Left forelimb (tissue), 1 donor: ENCODE data around the gene FOCAD.

Experiments used
- DNase-seq: peaks from one replicate; pipeline ENCODE4 v3.0.0-alpha.2; 2018; ENCODE audit warnings: low spot score

The FOCAD gene

GRCh38 chr9:20880271-20880670 is 196.2 kb downstream of the FOCAD start:
- no peak for DNase-seq

- DNase-seq = no peak
These were observed 196.6 kb downstream of the FOCAD start for GRCh38 chr9:20880675-20881074.

- DNase-seq = no peak
These were observed 201.0 kb downstream of the FOCAD start for GRCh38 chr9:20884985-20885593.

GRCh38 chr9:20898885-20899554 is 215.0 kb downstream of the FOCAD start:
- DNase-seq = no peak

GRCh38 chr9:20903212-20903611 is 219.2 kb downstream of the FOCAD start:
- DNase-seq = no peak

- no peak for DNase-seq
These were observed 220.9 kb downstream of the FOCAD start for GRCh38 chr9:20904995-20905394.

GRCh38 chr9:20906326-20906725 is 222.3 kb downstream of the FOCAD start:
- no peak for DNase-seq

GRCh38 chr9:20908461-20908860 is 224.4 kb downstream of the FOCAD start:
- DNase-seq = no peak

GRCh38 chr9:20914556-20914955 is 230.5 kb downstream of the FOCAD start:
- no peak for DNase-seq

GRCh38 chr9:20921362-20921761 is 237.3 kb downstream of the FOCAD start:
- no peak for DNase-seq

GRCh38 chr9:20925256-20926045 is 241.4 kb downstream of the FOCAD start:
- no peak for DNase-seq

- no peak for DNase-seq
These were observed 245.2 kb downstream of the FOCAD start for GRCh38 chr9:20929276-20929675.

- no peak for DNase-seq
These were observed 246.8 kb downstream of the FOCAD start for GRCh38 chr9:20930836-20931235.

GRCh38 chr9:20940447-20941173 is 256.6 kb downstream of the FOCAD start:
- no peak for DNase-seq

GRCh38 chr9:20941174-20941690 is 257.2 kb downstream of the FOCAD start:
- DNase-seq = no peak

- DNase-seq = no peak
These were observed 260.4 kb downstream of the FOCAD start for GRCh38 chr9:20944507-20944906.

GRCh38 chr9:20945269-20945668 is 261.2 kb downstream of the FOCAD start:
- no peak for DNase-seq

- no peak for DNase-seq
These were observed 261.8 kb downstream of the FOCAD start for GRCh38 chr9:20945856-20946255.

- no peak for DNase-seq
These were observed 264.6 kb downstream of the FOCAD start for GRCh38 chr9:20948703-20949102.

- DNase-seq = no peak
These were observed 266.6 kb downstream of the FOCAD start for GRCh38 chr9:20950707-20951106.

- DNase-seq = no peak
These were observed 278.6 kb downstream of the FOCAD start for GRCh38 chr9:20962536-20963225.

GRCh38 chr9:20972684-20973083 is 288.6 kb downstream of the FOCAD start:
- DNase-seq = no peak
